NB4 (cell line): ENCODE measurements around the gene SH2D7.

Experiments used
- DNase-seq: peaks from one replicate; pipeline ENCODE4 v3.0.0; 2010; ENCODE audit warnings: low read depth
- H3K4me3 ChIP-seq: one replicate; pipeline ENCODE4 v1.5.1; 2011; ENCODE audit warnings: mild to moderate bottlenecking, low read depth, low read length, moderate library complexity
- CTCF ChIP-seq: IDR thresholded peaks from one replicate; pipeline ENCODE4 v1.5.1; 2012; ENCODE audit warnings: low read depth, low read length
- MAX ChIP-seq: IDR thresholded peaks from 2 replicates; pipeline ENCODE4 v1.6.1; 2011; ENCODE audit warnings: low read depth, low read length
- MYC ChIP-seq: IDR thresholded peaks from 2 replicates; pipeline ENCODE4 v1.6.1; 2011; ENCODE audit warnings: low read depth, low read length
- POLR2A ChIP-seq: IDR thresholded peaks from 2 replicates; pipeline ENCODE4 v1.6.1; 2011; ENCODE audit warnings: mild to moderate bottlenecking; ENCODE audit not compliant: insufficient read length; ENCODE audit errors: extremely low read depth

The SH2D7 gene

GRCh38 chr15:78105476-78106241 is 13.3 kb downstream of the SH2D7 start:
- DNase-seq = peak; percentile 35
- no peak overlapping the region for H3K4me3 ChIP-seq
- TF ChIP-seq MYC (no peak), MAX (no peak), POLR2A (no peak), CTCF (no peak)

GRCh38 chr15:78107471-78107870 is 15.1 kb downstream of the SH2D7 start:
- TF ChIP-seq CTCF (no peak), MAX (no peak), MYC (no peak), POLR2A (no peak)
- DNase-seq = no peak
- H3K4me3 ChIP-seq = no peak overlapping the region

- peak; percentile 82 for TF ChIP-seq MYC
- peak; percentile 98 for TF ChIP-seq CTCF
- TF ChIP-seq POLR2A = no peak
- TF ChIP-seq MAX = peak; percentile 79
- peak; percentile 93 for DNase-seq
- no peak overlapping the region for H3K4me3 ChIP-seq
These were observed 16.1 kb downstream of the SH2D7 start for GRCh38 chr15:78108300-78109084.

GRCh38 chr15:78109156-78109555 is 16.8 kb downstream of the SH2D7 start:
- DNase-seq = no peak
- no peak overlapping the region for H3K4me3 ChIP-seq
- TF ChIP-seq MYC (no peak), POLR2A (no peak), CTCF (no peak), MAX (no peak)

- no peak for DNase-seq
- no peak overlapping the region for H3K4me3 ChIP-seq
- TF ChIP-seq MAX (no peak), MYC (no peak), CTCF (no peak), POLR2A (no peak)
These were observed 17.7 kb downstream of the SH2D7 start for GRCh38 chr15:78110096-78110495.
